Esophagus squamous epithelium (tissue), 5 donors: ENCODE results near the gene GGACT. TPM values are rescaled to one million over a fixed set of nuclear protein-coding genes. Genes with fewer than 3 reads are reported as not detected.

Source experiments
- DNase-seq: peaks from one replicate; lab custom pipeline; 2025; lab: John Stamatoyannopoulos, UW
- H3K27ac ChIP-seq, 4 donors: fragments of 200-600 bp; sonication (generic); one replicate each; pipeline ENCODE4 v1.5.1; 2016 to 2019; ENCODE audit warnings: mild to moderate bottlenecking in 1 of 4
- H3K27me3 ChIP-seq, 4 donors: fragments of 200-600 bp; sonication (generic); 1 replicate in 3 of 4; 2 replicates in 1 of 4; pipeline versions ENCODE4 v1.5.1 to v1.6.0; 2017 to 2021; ENCODE audit warnings: antibody characterized with exemption in 1 of 4
- H3K36me3 ChIP-seq, 3 donors: fragments of 200-600 bp; sonication (generic); one replicate each; pipeline ENCODE4 v1.5.1; 2016 to 2019
- H3K4me1 ChIP-seq, 3 donors: fragments of 200-600 bp; sonication (generic); one replicate each; pipeline ENCODE4 v1.5.1; 2017 to 2019
- H3K4me3 ChIP-seq, 4 donors: fragments of 200-600 bp; sonication (generic); 1 replicate in 3 of 4; 2 replicates in 1 of 4; pipeline ENCODE4 v1.5.1; 2016 to 2019; ENCODE audit warnings: mild to moderate bottlenecking in 2 of 4, moderate library complexity in 1 of 4
- H3K9me3 ChIP-seq, 3 donors: fragments of 200-600 bp; sonication (generic); one replicate each; pipeline ENCODE4 v1.5.1; 2016 to 2019
- POLR2A ChIP-seq, 4 donors: fragments of 450-650 bp; IDR thresholded peaks; one replicate each; pipeline ENCODE4 v1.6.1; 2017; ENCODE audit warnings: antibody characterized with exemption in 4 of 4, mild to moderate bottlenecking in 4 of 4, moderate library complexity in 3 of 4
- WGBS, 2 donors: methylation state at CpG; one replicate each; pipeline ENCODE4 v1.1.5; 2018; 5-methylcytosine and 5-hydroxymethylcytosine counted together
- intact Hi-C: fragments of 100-400 bp; cut with DNase I; formaldehyde crosslinking; loops from one replicate; pipeline ENCODE4 v1.15.0; 2022
- total RNA-seq, 4 donors: library from RNA; depleted of rRNA; stranded (reverse); fragments of >200 nt; gene quantifications; one replicate each; pipeline ENCODE4 v1.1.0, GENCODE V29; 2016
- TF ChIP-seq, protein P1 (sequence below), 6 experiments: fragments of 450-650 bp in 4 of 6; fragments of 200-600 bp in 2 of 6; sonication (generic) in 2 of 6; IDR thresholded peaks; one replicate each; pipeline ENCODE4 v1.5.1; 2016 to 2019; ENCODE audit warnings: antibody characterized with exemption in 6 of 6, mild to moderate bottlenecking in 4 of 6, moderate library complexity in 4 of 6
- donor health status: DM: yes; HTN: yes; CAD: no.

GGACT gene
- total RNA-seq, 4 donors from 2014 or later = 0.75 to 5.1 (median 2.0) TPM

DNA sequence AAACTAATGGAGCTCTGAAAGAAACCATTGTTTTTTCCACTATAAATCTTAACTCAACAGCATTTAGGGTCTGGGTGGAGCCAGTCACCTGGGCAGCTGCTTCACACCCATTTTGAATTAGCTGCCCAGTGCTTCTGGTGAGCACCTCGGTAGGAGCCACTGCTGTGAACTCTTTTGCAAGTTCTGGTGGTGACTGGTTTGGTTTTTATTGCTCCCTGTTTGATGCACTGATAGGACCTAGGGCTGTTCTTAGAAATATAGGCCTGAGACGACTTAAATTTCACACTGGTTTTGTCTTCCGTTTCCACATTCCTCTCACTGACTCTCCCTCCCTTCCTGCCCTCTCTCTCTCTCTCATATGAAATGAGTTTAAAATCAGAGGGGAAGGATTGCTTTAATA, 103.9 kb downstream of the GGACT start:
- DNase-seq = no peak
- H3K4me3 ChIP-seq = no peak overlapping the region
- no peaks in the 10 kb centered on the region for H3K36me3 ChIP-seq
- no peaks in the 10 kb centered on the region for H3K27me3 ChIP-seq
- intact Hi-C loops = no loop called here
- WGBS, 2 donors = 65 to 85% methylated on average over 3 of the region's 3 CpGs
- no peaks in the 10 kb centered on the region for H3K9me3 ChIP-seq
- H3K27ac ChIP-seq = no peak overlapping the region
- H3K4me1 ChIP-seq = no peaks in the 10 kb centered on the region
- TF ChIP-seq, protein P1, sequence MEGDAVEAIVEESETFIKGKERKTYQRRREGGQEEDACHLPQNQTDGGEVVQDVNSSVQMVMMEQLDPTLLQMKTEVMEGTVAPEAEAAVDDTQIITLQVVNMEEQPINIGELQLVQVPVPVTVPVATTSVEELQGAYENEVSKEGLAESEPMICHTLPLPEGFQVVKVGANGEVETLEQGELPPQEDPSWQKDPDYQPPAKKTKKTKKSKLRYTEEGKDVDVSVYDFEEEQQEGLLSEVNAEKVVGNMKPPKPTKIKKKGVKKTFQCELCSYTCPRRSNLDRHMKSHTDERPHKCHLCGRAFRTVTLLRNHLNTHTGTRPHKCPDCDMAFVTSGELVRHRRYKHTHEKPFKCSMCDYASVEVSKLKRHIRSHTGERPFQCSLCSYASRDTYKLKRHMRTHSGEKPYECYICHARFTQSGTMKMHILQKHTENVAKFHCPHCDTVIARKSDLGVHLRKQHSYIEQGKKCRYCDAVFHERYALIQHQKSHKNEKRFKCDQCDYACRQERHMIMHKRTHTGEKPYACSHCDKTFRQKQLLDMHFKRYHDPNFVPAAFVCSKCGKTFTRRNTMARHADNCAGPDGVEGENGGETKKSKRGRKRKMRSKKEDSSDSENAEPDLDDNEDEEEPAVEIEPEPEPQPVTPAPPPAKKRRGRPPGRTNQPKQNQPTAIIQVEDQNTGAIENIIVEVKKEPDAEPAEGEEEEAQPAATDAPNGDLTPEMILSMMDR (IDR thresholded peaks at IDR 0.05) = no peak
- no peak for TF ChIP-seq POLR2A (IDR thresholded peaks at IDR 0.05)

DNA sequence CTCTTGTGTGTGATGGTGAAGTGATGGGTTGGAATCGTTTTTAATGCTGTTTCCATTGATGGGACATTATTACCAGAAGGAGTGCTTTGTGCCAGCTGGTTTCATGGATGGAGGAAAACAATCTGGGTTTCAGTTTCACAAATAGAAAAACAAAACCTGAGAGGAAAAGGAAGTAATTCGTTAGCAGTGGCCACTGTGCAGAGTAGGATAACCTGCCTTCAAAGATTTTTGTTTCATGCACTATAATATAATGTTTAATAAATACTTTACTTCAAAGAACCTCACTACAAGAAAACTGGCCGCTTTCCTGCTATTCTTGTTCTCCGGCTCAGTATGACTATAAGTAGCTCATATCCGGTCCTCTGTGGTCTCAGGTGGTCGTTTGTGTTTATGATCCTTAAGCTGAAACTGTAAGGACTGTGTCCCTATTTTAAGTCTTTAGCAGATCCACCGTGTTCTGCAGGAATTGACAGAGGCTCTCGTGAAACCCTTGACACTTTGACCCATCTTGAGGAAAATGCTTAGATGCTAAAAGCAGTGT, 104.7 kb downstream of the GGACT start:
- DNase-seq = no peak

DNA sequence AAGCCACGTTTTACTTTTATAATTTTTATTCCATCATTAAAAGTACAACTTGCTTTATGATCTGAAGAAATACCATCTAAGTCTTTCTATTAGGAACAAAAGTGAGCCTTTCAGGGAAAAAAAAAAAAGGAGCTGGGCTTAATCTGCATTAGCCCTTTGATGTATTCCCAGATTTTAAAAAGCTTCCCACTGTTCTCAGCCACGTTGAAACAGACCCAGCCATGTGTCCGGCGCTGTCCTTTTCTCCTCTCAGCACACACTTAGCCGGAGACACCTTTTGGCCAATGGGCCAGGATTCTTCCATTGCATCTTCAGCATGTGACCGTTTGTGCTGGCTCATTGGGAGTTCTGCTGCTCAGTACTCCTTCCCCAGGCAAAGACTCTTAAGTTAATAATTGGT, 105.5 kb downstream of the GGACT start:
- no peak for DNase-seq
- WGBS, 2 donors = 83 to 85% methylated on average over 6 of the region's 6 CpGs
- intact Hi-C loops = no loop called here
- H3K4me1 ChIP-seq = no peaks in the 10 kb centered on the region
- no peaks in the 10 kb centered on the region for H3K9me3 ChIP-seq
- H3K27ac ChIP-seq = no peak overlapping the region
- H3K36me3 ChIP-seq = no peaks in the 10 kb centered on the region
- H3K4me3 ChIP-seq = no peak overlapping the region
- TF ChIP-seq, protein P1 (IDR thresholded peaks at IDR 0.05) = no peak
- TF ChIP-seq POLR2A (IDR thresholded peaks at IDR 0.05) = no peak
- no peaks in the 10 kb centered on the region for H3K27me3 ChIP-seq

More for the DNA sequence above, 104.7 kb downstream of the GGACT start:
- H3K9me3 ChIP-seq = no peaks in the 10 kb centered on the region
- intact Hi-C loops = no loop called here
- WGBS, 2 donors = 54 to 70% methylated on average over 7 to 8 of the region's 8 CpGs
- no peak overlapping the region for H3K27ac ChIP-seq
- H3K36me3 ChIP-seq = no peaks in the 10 kb centered on the region
- no peaks in the 10 kb centered on the region for H3K27me3 ChIP-seq
- no peaks in the 10 kb centered on the region for H3K4me1 ChIP-seq
- TF ChIP-seq POLR2A (IDR thresholded peaks at IDR 0.05) = no peak
- TF ChIP-seq, protein P1 (IDR thresholded peaks at IDR 0.05) = no peak
- no peak overlapping the region for H3K4me3 ChIP-seq

DNA sequence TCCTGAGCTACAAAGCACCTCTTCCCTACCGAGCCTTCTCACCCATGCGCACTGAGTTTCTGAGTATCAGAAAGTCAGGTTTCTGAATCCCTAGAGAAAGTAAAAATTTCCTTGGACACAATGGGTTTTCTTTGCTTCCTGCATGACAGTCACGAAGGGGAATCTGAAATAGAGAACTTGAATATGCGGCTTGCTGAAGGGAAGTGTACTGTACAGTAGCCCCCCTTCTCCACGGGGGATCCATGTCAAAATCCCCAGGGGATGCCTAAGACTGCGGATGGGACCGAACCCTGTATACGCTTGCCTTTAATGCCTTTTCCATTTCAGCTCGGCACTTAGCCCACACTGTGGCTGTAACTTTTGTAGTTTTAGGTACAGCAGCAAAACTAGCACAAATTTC, 107.9 kb downstream of the GGACT start:
- H3K4me3 ChIP-seq = no peak overlapping the region
- no peaks in the 10 kb centered on the region for H3K9me3 ChIP-seq
- no peak for TF ChIP-seq POLR2A (IDR thresholded peaks at IDR 0.05)
- TF ChIP-seq, protein P1 (IDR thresholded peaks at IDR 0.05) = no peak
- intact Hi-C loops = no loop called here
- H3K36me3 ChIP-seq = no peaks in the 10 kb centered on the region
- no peak for DNase-seq
- H3K27me3 ChIP-seq = no peaks in the 10 kb centered on the region
- 90 to 92% methylated on average over 9 of the region's 9 CpGs for WGBS, 2 donors
- no peaks in the 10 kb centered on the region for H3K4me1 ChIP-seq
- no peak overlapping the region for H3K27ac ChIP-seq

Other genes with a start within 250 kb of the GGACT start
- gene TMTC4, start 86.0 kb upstream of the GGACT start, total RNA-seq = 10 to 100 TPM in 1 of 4 donors, 1 to 10 TPM in 3; 7.5 to 14.1 (median 8.4) TPM